ENCODE measurements around the gene MLXIP.
"Not testable (repeated sequence)": the region's sequence is repeated elsewhere in the genome, so short reads cannot be mapped to it uniquely, and the experiment has no call there.

MLXIP gene

DNA sequence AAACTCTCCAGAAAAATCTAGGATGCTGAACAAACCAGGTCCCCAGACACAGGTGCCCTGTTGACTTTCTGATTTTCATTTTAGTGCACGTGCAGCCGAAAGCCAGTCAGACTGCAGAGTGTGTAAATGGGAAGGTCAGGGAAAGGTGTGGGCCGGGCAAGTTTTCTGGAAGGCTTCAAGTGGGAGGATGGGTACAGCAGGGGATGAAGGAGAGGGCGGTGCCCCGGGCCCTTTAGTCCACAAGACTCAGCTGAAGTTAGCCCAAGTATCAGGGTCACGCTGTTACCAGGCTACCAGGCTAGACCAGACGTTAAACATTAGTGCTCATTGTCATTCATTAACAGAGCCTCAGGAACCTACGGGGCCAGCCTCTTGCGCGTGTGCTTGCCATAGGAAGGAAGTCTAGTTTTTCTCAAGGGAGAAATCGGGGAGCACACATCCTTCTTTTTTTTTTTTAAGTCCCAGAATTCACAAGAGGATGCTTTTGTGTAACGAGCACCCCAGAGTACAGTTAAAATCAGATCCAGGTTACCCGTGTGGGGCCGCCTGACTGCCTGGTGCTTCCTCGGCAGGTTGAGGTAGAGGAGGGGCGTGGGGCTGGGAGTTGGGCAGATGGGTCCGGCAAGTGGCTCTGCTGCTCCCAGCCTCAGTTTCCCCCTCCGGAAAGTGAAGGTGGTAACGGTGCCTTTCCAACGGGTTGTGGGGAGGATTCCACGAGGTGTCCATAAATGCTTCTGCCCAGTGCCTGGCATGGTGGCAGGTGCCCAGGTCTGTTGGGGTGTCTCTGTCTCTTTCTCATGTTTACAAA, 37.8 kb upstream of the MLXIP start:
- no peak overlapping the region for H3K4me3 ChIP-seq (ENCODE audit: low read depth in 1 of 2, low read length in 2 of 2)
- no peaks in the 10 kb centered on the region for H3K27me3 ChIP-seq (ENCODE audit: low read depth, low read length)
- H3K36me3 ChIP-seq (ENCODE audit: control insufficient read depth in 1 of 2, insufficient read depth in 2 of 2, low read length in 2 of 2) = peaks cover 3 to 18% of the 10 kb centered on the region in 2 donors
- no peaks in the 10 kb centered on the region for H3K9me3 ChIP-seq (ENCODE audit: control insufficient read depth in 1 of 2, low read length in 2 of 2)
- H3K4me1 ChIP-seq (ENCODE audit: control insufficient read depth in 1 of 2, insufficient read depth in 2 of 2, low read length in 2 of 2) = no peaks in the 10 kb centered on the region
- H3K27ac ChIP-seq (ENCODE audit: low read length) = no peak overlapping the region

DNA sequence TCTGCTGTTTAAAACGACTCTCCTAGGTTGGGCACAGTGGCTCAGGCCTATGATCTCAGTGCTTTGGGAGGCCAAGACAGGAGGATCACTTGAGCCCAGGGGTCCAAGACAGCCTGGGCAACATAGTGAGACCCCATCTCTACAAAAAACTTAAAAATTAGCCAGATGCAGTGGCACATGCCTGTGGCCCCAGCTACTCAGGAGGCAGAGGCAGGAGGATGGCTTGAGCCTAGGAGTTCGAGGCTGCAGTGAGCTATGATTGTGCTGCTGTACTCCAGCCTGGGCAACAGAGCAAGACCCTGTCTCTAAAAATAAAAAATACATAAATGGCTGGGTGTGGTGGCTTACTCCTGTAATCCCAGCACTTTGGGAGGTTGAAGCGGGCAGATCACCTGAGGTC, 37.1 kb upstream of the MLXIP start:
- not testable (repeated sequence) for H3K4me3 ChIP-seq (ENCODE audit: low read depth in 1 of 2, low read length in 2 of 2); H3K9me3 ChIP-seq (ENCODE audit: control insufficient read depth in 1 of 2, low read length in 2 of 2); H3K27me3 ChIP-seq (ENCODE audit: low read depth, low read length); H3K27ac ChIP-seq (ENCODE audit: low read length); H3K4me1 ChIP-seq (ENCODE audit: control insufficient read depth in 1 of 2, insufficient read depth in 2 of 2, low read length in 2 of 2)
- peaks cover 0 to 18% of the 10 kb centered on the region in 2 donors for H3K36me3 ChIP-seq (ENCODE audit: control insufficient read depth in 1 of 2, insufficient read depth in 2 of 2, low read length in 2 of 2)

DNA sequence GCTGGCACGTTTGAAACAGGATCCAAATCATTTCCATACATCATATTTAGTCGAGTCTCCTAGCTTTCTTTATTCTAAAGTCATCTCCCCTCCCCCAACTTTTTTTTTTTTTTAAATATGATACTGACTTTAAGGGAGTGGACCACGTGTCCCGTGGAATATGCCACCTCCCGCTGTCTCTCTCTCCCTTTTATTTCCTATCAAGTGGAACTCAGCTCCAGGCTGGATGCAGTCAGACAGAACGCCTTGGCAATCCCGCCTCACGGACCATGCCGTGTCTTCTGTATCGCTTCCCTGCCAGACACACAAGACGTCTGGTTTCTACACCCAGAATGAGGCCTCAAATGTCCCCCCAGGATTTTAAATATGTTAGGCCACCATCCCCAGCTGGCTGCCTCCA, 35.6 kb upstream of the MLXIP start:
- no peak overlapping the region for H3K4me3 ChIP-seq (ENCODE audit: low read depth in 1 of 2, low read length in 2 of 2)
- H3K27me3 ChIP-seq (ENCODE audit: low read depth, low read length) = no peaks in the 10 kb centered on the region
- no peaks in the 10 kb centered on the region for H3K4me1 ChIP-seq (ENCODE audit: control insufficient read depth in 1 of 2, insufficient read depth in 2 of 2, low read length in 2 of 2)
- H3K27ac ChIP-seq (ENCODE audit: low read length) = no peak overlapping the region
- peaks cover 0 to 18% of the 10 kb centered on the region in 2 donors for H3K36me3 ChIP-seq (ENCODE audit: control insufficient read depth in 1 of 2, insufficient read depth in 2 of 2, low read length in 2 of 2)
- no peaks in the 10 kb centered on the region for H3K9me3 ChIP-seq (ENCODE audit: control insufficient read depth in 1 of 2, low read length in 2 of 2)

DNA sequence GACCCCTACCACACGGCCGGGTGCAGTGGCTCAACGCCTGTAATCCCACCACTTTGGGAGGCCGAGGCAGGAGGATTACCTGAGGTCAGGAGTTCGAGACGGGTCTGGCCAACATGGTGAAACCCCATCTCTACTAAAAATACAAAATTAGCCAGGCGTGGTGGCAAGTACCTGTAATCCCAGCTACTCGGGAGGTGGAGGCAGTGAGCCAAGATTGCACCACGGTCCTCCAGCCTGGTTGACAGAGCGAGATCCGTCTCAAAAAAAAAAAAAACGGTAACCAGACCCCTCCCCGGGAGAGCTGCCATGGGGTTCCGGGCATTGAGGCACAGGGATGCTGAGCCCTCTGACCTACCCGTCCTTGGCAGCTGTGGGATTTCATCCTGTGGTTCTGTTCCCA, 35.1 kb upstream of the MLXIP start:
- no peaks in the 10 kb centered on the region for H3K27me3 ChIP-seq (ENCODE audit: low read depth, low read length)
- no peak overlapping the region for H3K4me3 ChIP-seq (ENCODE audit: low read depth in 1 of 2, low read length in 2 of 2)
- no peak overlapping the region for H3K27ac ChIP-seq (ENCODE audit: low read length)
- H3K4me1 ChIP-seq (ENCODE audit: control insufficient read depth in 1 of 2, insufficient read depth in 2 of 2, low read length in 2 of 2) = no peaks in the 10 kb centered on the region
- H3K9me3 ChIP-seq (ENCODE audit: control insufficient read depth in 1 of 2, low read length in 2 of 2) = no peaks in the 10 kb centered on the region
- H3K36me3 ChIP-seq (ENCODE audit: control insufficient read depth in 1 of 2, insufficient read depth in 2 of 2, low read length in 2 of 2) = peaks cover 0 to 18% of the 10 kb centered on the region in 2 donors

DNA sequence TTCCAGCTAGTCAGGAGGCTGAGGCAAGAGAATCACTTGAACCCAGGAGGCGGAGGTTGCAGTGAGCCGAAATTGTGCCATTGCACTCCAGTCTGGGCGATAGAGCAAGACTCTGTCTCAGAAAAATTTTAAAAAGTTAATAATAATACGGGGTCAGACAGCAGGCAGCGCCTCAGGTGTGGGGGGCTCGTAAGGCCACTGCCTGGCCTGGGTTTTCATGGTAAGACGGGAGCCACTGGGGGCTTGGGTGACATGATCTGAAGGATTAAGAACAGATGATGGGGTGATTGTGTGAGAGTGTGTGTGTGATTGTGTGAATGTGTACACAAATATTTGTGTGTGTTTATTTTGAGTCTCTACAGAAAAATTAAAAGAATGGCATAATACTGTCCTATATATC, 33.3 kb upstream of the MLXIP start:
- Histone ChIP-seq H3K4me3 (ENCODE audit: low read depth in 1 of 2, low read length in 2 of 2) (no peak overlapping the region), H3K36me3 (ENCODE audit: control insufficient read depth in 1 of 2, insufficient read depth in 2 of 2, low read length in 2 of 2) (peaks cover 0 to 18% of the 10 kb centered on the region in 2 donors), H3K4me1 (ENCODE audit: control insufficient read depth in 1 of 2, insufficient read depth in 2 of 2, low read length in 2 of 2) (no peaks in the 10 kb centered on the region)

DNA sequence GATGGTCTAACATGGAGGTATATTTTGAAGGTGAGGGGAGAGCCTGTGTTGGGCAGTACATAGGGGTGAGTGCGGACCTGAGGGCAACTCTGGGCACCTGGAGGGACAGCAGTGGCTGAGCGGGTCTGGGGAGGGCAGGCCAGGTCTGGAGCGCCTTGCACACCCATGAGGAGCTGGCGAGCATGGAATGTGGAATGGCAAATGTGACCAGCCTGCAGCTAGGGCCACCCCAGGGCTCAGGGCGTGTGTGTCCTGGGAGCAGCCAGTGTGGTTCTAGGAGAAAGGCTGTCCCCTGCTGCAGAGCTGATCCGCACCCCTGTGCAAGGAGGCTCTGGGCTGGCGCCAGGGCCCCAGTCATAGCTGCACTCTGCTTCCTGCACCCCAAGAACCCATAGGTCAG, 32.4 kb upstream of the MLXIP start:
- Histone ChIP-seq H3K36me3 (ENCODE audit: control insufficient read depth in 1 of 2, insufficient read depth in 2 of 2, low read length in 2 of 2) (peaks cover 0 to 18% of the 10 kb centered on the region in 2 donors), H3K4me3 (ENCODE audit: low read depth in 1 of 2, low read length in 2 of 2) (no peak overlapping the region), H3K9me3 (ENCODE audit: control insufficient read depth in 1 of 2, low read length in 2 of 2) (no peaks in the 10 kb centered on the region), H3K27me3 (ENCODE audit: low read depth, low read length) (no peaks in the 10 kb centered on the region), H3K4me1 (ENCODE audit: control insufficient read depth in 1 of 2, insufficient read depth in 2 of 2, low read length in 2 of 2) (peaks cover 0 to 5% of the 10 kb centered on the region in 2 donors), H3K27ac (ENCODE audit: low read length) (no peak overlapping the region)

More for the DNA sequence above, 33.3 kb upstream of the MLXIP start:
- Histone ChIP-seq H3K27ac (ENCODE audit: low read length) (no peak overlapping the region), H3K9me3 (ENCODE audit: control insufficient read depth in 1 of 2, low read length in 2 of 2) (no peaks in the 10 kb centered on the region), H3K27me3 (ENCODE audit: low read depth, low read length) (no peaks in the 10 kb centered on the region)

DNA sequence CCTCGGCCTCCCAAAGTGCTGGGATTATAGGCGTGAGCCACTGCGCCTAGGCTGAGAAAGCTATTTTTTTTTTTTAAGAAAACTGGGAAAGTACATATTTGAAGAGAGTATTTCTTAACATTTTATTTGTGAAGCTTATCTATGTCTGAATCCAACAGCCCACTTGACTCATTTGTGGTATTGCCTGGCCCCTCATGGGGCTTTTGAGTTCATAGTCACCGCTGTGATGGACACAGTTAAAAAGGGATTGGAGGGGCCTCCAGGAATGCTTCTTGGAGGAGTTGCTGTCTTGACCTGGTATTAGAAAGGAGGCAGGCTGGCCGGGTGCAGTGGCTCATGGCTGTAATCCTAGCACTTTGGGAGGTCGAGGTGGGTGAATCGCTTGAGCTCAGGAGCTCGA, 30.4 kb upstream of the MLXIP start:
- H3K4me1 ChIP-seq (ENCODE audit: control insufficient read depth in 1 of 2, insufficient read depth in 2 of 2, low read length in 2 of 2) = peaks cover 0 to 18% of the 10 kb centered on the region in 2 donors
- H3K9me3 ChIP-seq (ENCODE audit: control insufficient read depth in 1 of 2, low read length in 2 of 2) = no peaks in the 10 kb centered on the region
- H3K4me3 ChIP-seq (ENCODE audit: low read depth in 1 of 2, low read length in 2 of 2) = no peak overlapping the region
- H3K36me3 ChIP-seq (ENCODE audit: control insufficient read depth in 1 of 2, insufficient read depth in 2 of 2, low read length in 2 of 2) = peaks cover 0 to 18% of the 10 kb centered on the region in 2 donors
- no peaks in the 10 kb centered on the region for H3K27me3 ChIP-seq (ENCODE audit: low read depth, low read length)
- H3K27ac ChIP-seq (ENCODE audit: low read length) = no peak overlapping the region

DNA sequence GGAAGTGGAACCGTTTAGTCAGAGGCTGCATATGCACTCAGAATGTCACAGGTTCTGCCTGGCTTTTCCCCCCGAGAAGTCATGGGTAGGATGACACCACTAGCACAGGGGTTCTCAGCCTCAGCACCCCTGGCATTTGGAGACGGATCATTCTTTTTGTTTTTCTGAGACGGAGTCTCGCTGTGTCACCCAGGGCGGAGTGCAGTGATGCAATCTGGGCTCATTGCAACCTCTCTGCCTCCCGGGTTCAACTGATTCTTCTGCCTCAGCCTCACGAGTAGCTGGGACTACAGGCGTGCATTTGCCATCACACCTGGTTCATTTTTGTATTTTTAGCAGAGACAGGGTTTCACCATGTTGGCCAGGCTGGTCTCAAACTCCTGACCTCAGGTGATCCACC, 28.7 kb upstream of the MLXIP start:
- H3K9me3 ChIP-seq (ENCODE audit: control insufficient read depth in 1 of 2, low read length in 2 of 2) = no peaks in the 10 kb centered on the region
- peaks cover 0 to 23% of the 10 kb centered on the region in 2 donors for H3K4me1 ChIP-seq (ENCODE audit: control insufficient read depth in 1 of 2, insufficient read depth in 2 of 2, low read length in 2 of 2)
- H3K27ac ChIP-seq (ENCODE audit: low read length) = no peak overlapping the region
- peaks cover 0 to 8% of the 10 kb centered on the region in 2 donors for H3K36me3 ChIP-seq (ENCODE audit: control insufficient read depth in 1 of 2, insufficient read depth in 2 of 2, low read length in 2 of 2)
- no peak overlapping the region for H3K4me3 ChIP-seq (ENCODE audit: low read depth in 1 of 2, low read length in 2 of 2)
- H3K27me3 ChIP-seq (ENCODE audit: low read depth, low read length) = no peaks in the 10 kb centered on the region

DNA sequence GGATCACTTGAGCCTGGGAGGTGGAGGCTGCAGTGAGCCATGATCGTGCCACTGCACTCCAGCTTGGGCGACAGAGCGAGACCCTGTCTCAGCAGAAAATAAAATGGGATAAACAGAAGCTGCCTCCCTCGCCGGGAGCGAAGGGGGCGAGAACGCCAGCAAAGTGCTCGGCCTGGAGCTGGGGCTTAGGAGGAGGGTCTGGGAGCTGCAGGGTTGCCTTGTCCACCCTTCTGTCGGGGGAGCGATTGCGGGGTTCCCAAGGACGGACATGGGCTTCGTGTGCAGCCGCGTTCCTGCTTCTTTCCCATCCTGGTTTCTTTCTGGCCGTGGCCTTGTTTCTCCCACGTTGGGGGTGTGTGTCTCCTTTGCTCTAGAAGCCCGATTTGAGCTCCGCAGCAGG, 27.9 kb upstream of the MLXIP start:
- no peak overlapping the region for H3K27ac ChIP-seq (ENCODE audit: low read length)
- H3K36me3 ChIP-seq (ENCODE audit: control insufficient read depth in 1 of 2, insufficient read depth in 2 of 2, low read length in 2 of 2) = peaks cover 0 to 7% of the 10 kb centered on the region in 2 donors
- no peaks in the 10 kb centered on the region for H3K9me3 ChIP-seq (ENCODE audit: control insufficient read depth in 1 of 2, low read length in 2 of 2)
- no peak overlapping the region for H3K4me3 ChIP-seq (ENCODE audit: low read depth in 1 of 2, low read length in 2 of 2)
- H3K27me3 ChIP-seq (ENCODE audit: low read depth, low read length) = no peaks in the 10 kb centered on the region
- peaks cover 0 to 25% of the 10 kb centered on the region in 2 donors for H3K4me1 ChIP-seq (ENCODE audit: control insufficient read depth in 1 of 2, insufficient read depth in 2 of 2, low read length in 2 of 2)

DNA sequence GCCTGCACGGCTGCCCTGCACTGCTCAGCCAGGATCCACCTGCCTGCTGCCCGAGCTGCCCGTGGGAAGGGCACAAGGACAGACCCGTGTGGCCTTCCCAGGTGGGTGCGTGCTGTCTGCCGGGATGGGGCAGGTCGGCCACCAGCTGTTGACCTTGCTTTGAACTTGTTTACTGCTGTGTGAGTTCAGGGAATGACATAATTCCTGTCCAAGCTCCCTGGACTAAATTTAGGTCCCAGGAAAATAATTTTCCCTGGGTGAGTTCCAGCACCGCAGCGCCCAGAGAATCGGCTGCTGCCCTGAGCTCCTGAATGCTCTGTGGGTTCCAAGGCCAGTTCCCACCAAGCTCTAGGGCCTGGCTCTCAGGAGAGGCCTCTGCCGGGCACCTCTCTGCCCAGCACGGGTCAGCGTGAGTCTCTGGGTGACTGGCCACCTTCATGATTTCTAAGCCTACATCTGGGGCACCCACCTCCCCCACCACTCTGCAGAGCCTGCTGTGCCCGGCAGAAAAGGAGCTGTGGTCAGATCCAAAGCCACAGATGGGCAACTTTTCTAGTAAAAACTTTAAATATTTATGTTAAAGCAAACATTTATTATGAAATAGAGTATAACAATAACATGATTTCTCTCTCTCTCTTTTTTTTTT, 27.2 kb upstream of the MLXIP start:
- Histone ChIP-seq H3K9me3 (ENCODE audit: control insufficient read depth in 1 of 2, low read length in 2 of 2) (no peaks in the 10 kb centered on the region), H3K27ac (ENCODE audit: low read length) (no peak overlapping the region), H3K4me1 (ENCODE audit: control insufficient read depth in 1 of 2, insufficient read depth in 2 of 2, low read length in 2 of 2) (peaks cover 0 to 27% of the 10 kb centered on the region in 2 donors), H3K36me3 (ENCODE audit: control insufficient read depth in 1 of 2, insufficient read depth in 2 of 2, low read length in 2 of 2) (peaks cover 0 to under 1% of the 10 kb centered on the region in 2 donors), H3K27me3 (ENCODE audit: low read depth, low read length) (no peaks in the 10 kb centered on the region), H3K4me3 (ENCODE audit: low read depth in 1 of 2, low read length in 2 of 2) (no peak overlapping the region)

DNA sequence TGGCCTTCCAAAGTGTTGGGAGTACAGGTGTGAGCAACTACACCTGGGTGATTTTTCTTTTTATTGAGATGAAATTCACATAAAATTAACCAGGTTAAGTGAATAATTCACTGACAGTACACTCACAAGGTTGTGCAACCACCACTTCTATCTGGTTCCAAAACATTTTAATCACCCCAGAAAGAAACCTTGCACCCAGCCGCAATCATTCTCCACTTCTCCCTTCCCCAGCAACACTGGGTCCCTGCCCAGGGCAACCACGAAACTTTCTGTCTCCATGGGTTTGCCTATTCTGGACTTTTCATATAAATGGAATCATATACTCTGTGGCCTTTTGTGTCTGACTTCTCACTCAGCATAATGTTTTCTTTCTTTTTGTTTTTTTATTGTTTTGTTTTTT, 26.3 kb upstream of the MLXIP start:
- H3K4me3 ChIP-seq (ENCODE audit: low read depth in 1 of 2, low read length in 2 of 2) = no peak overlapping the region
- peaks cover 0 to 35% of the 10 kb centered on the region in 2 donors for H3K4me1 ChIP-seq (ENCODE audit: control insufficient read depth in 1 of 2, insufficient read depth in 2 of 2, low read length in 2 of 2)
- no peaks in the 10 kb centered on the region for H3K27me3 ChIP-seq (ENCODE audit: low read depth, low read length)
- H3K36me3 ChIP-seq (ENCODE audit: control insufficient read depth in 1 of 2, insufficient read depth in 2 of 2, low read length in 2 of 2) = no peaks in the 10 kb centered on the region
- H3K9me3 ChIP-seq (ENCODE audit: control insufficient read depth in 1 of 2, low read length in 2 of 2) = no peaks in the 10 kb centered on the region
- H3K27ac ChIP-seq (ENCODE audit: low read length) = no peak overlapping the region
